Activated B cell treated with CpG ODN at 0.5 μM for 24 hours (primary cell): Measurements from ENCODE around the gene PTTG1. TPM values are rescaled to one million over a fixed set of nuclear protein-coding genes. Genes with fewer than 3 reads are reported as not detected.

Experiments used
- ATAC-seq: fragments of 200-7000 bp; cut with Tn5 transposase; one replicate; pipeline ENCODE4 v1.10.0; 2021; ENCODE audit warnings: low read depth, mild to moderate bottlenecking, moderate library complexity
- CTCF ChIA-PET: fragments of 350-600 bp; sonication (Branson Sonifier 250); formaldehyde crosslinking; loops from one replicate; lab custom pipeline; 2021; ENCODE audit warnings: antibody characterized with exemption; lab: Charles Lee
- POLR2A ChIA-PET: fragments of 350-600 bp; sonication (Branson Sonifier 250); formaldehyde crosslinking; loops from one replicate; lab custom pipeline; 2021; ENCODE audit warnings: antibody characterized with exemption; lab: Charles Lee
- DNase-seq: peaks from one replicate; pipeline ENCODE4 v3.0.0; 2022
- H3K27ac Mint-ChIP-seq: one replicate; pipeline ENCODE4 v1.8.0; 2020; ENCODE audit warnings: mixed read lengths
- H3K27me3 Mint-ChIP-seq: one replicate; pipeline ENCODE4 v1.8.0; 2021; ENCODE audit warnings: mixed read lengths
- H3K36me3 Mint-ChIP-seq: one replicate; pipeline ENCODE4 v1.8.0; 2021; ENCODE audit warnings: low read depth, mixed read lengths
- H3K4me1 Mint-ChIP-seq: one replicate; pipeline ENCODE4 v1.8.0; 2021; ENCODE audit warnings: mixed read lengths
- H3K4me3 Mint-ChIP-seq: one replicate; pipeline ENCODE4 v1.8.0; 2020; ENCODE audit warnings: mild to moderate bottlenecking, mixed read lengths
- H3K9me3 Mint-ChIP-seq: one replicate; pipeline ENCODE4 v1.8.0; 2020; ENCODE audit warnings: mixed read lengths
- intact Hi-C: fragments of 100-400 bp; cut with micrococcal nuclease; formaldehyde crosslinking; loops from one replicate; pipeline ENCODE4 v1.15.1; 2024
- total RNA-seq: library from RNA; stranded (reverse); gene quantifications from 2 replicates; pipeline ENCODE4 v1.2.3, GENCODE V29; 2022
- TF ChIP-seq, protein P1 (sequence below): fragments of 200-600 bp; IDR thresholded peaks from one replicate; pipeline ENCODE4 v1.8.0; 2022; ENCODE audit warnings: antibody characterized with exemption, mild to moderate bottlenecking

Gene PTTG1
- total RNA-seq, 1 donor from 2014 or later: 16.8 TPM

DNA sequence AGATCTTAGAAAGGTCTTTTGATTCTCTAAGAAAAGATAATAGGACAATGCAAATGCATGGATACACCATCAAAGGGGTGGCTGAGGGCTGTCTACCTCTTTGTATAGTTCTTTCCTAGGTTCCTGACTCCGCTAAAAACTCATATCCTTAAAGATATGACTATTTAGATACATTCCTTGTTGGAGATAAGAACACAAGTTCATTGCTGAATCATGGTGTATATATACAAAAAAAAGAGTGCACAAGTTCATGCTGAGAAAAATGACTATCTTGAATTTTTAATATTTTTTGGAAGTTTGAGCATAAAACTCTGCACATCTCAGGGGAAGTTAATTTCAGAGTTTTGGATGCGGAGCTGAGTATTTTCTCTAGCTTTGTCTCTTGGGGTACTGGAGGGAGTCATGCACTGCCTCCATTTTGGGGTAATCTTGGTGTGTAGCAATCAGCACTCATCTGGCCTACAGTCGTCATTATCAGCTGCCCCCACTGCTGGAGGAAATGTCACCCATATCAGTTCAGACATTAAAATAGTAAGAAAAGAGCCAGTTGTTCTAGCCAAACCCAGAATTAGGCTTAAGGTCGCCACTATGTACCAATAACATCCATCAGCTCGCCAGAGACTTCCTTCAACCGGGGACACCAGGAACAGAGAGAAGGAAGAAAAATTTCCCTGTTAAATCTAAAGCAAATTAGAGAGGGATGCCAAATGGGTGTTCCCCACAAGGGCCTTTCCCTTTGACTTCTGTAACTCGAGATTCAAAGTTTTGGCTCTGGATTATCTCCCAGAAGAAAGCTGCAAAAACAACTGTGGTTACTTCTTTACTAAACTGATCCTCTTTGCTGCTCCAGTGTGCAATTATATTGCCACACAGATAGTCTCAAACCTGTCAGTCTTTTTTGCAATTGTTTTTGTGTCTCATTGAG lies 49.0 kb downstream of the PTTG1 start:
- peak overlapping the region; percentile 74 for H3K27ac Mint-ChIP-seq

GRCh38 chr5:160471761-160472160 lies 50.1 kb downstream of the PTTG1 start:
- no peak overlapping the region for H3K27ac Mint-ChIP-seq
- peaks cover 71% of the 10 kb centered on the region for H3K36me3 Mint-ChIP-seq
- intact Hi-C loops: no loop called here
- ATAC-seq (no peak), DNase-seq (no peak)
- H3K4me1 Mint-ChIP-seq: peaks cover 80% of the 10 kb centered on the region
- no peaks in the 10 kb centered on the region for H3K27me3 Mint-ChIP-seq
- peak overlapping the region; percentile 67 for H3K4me3 Mint-ChIP-seq
- no peaks in the 10 kb centered on the region for H3K9me3 Mint-ChIP-seq
- POLR2A ChIA-PET: interaction anchor here (5.8 to 6.2 kb wide), 2 partner anchors 31 to 53 kb away, joined by 73 to 154 read pairs; partner anchors contain the start of gene SLU7
- TF ChIP-seq, protein P1, sequence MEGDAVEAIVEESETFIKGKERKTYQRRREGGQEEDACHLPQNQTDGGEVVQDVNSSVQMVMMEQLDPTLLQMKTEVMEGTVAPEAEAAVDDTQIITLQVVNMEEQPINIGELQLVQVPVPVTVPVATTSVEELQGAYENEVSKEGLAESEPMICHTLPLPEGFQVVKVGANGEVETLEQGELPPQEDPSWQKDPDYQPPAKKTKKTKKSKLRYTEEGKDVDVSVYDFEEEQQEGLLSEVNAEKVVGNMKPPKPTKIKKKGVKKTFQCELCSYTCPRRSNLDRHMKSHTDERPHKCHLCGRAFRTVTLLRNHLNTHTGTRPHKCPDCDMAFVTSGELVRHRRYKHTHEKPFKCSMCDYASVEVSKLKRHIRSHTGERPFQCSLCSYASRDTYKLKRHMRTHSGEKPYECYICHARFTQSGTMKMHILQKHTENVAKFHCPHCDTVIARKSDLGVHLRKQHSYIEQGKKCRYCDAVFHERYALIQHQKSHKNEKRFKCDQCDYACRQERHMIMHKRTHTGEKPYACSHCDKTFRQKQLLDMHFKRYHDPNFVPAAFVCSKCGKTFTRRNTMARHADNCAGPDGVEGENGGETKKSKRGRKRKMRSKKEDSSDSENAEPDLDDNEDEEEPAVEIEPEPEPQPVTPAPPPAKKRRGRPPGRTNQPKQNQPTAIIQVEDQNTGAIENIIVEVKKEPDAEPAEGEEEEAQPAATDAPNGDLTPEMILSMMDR: no peak
- CTCF ChIA-PET: interaction anchor here (2.0 kb wide), 1 partner anchor 33 kb away, joined by 23 read pairs; no protein-coding TSS in a partner anchor

More for the DNA sequence above, 49.0 kb downstream of the PTTG1 start:
- ChIA-PET POLR2A (interaction anchor here (0.7 to 6.2 kb wide), 5 partner anchors 11 to 52 kb away, joined by 3 to 154 read pairs (median 59); partner anchors contain the start of gene SLU7), CTCF (interaction anchor here (2.0 kb wide), 1 partner anchor 32 kb away, joined by 23 read pairs; no protein-coding TSS in a partner anchor)
- H3K36me3 Mint-ChIP-seq: peaks cover 62% of the 10 kb centered on the region
- H3K4me3 Mint-ChIP-seq: peak overlapping the region; percentile 100
- DNase-seq (no peak), ATAC-seq (no peak)
- peaks cover 81% of the 10 kb centered on the region for H3K4me1 Mint-ChIP-seq
- TF ChIP-seq, protein P1: no peak
- H3K9me3 Mint-ChIP-seq: no peaks in the 10 kb centered on the region
- H3K27me3 Mint-ChIP-seq: no peaks in the 10 kb centered on the region
- intact Hi-C loops: no loop called here

GRCh38 chr5:160472482-160472881 lies 50.8 kb downstream of the PTTG1 start:
- Mint-ChIP-seq H3K4me3 (peak overlapping the region; percentile 67), H3K9me3 (no peaks in the 10 kb centered on the region), H3K4me1 (peaks cover 80% of the 10 kb centered on the region), H3K27me3 (no peaks in the 10 kb centered on the region), H3K27ac (no peak overlapping the region), H3K36me3 (peaks cover 79% of the 10 kb centered on the region)
- DNase-seq: no peak
- TF ChIP-seq, protein P1: no peak
- ATAC-seq: no peak
- CTCF ChIA-PET: interaction anchor here (1.3 kb wide), 1 partner anchor 33 kb away, joined by 8 read pairs; no protein-coding TSS in a partner anchor
- intact Hi-C loops: no loop called here
- POLR2A ChIA-PET: interaction anchor here (0.7 kb wide), 1 partner anchor 837 kb away, joined by 4 read pairs; no protein-coding TSS in a partner anchor

GRCh38 chr5:160473681-160474080 lies 52.0 kb downstream of the PTTG1 start:
- Mint-ChIP-seq H3K4me3 (no peak overlapping the region), H3K9me3 (no peaks in the 10 kb centered on the region), H3K27ac (no peak overlapping the region), H3K4me1 (peaks cover 78% of the 10 kb centered on the region), H3K36me3 (peaks cover 78% of the 10 kb centered on the region), H3K27me3 (no peaks in the 10 kb centered on the region)
- intact Hi-C loops: no loop called here
- DNase-seq: no peak
- ChIA-PET POLR2A (interaction anchor here (0.7 to 1.6 kb wide), 3 partner anchors 10 to 35 kb away, joined by 3 to 7 read pairs (median 3); no protein-coding TSS in a partner anchor), CTCF (interaction anchor here (1.3 kb wide), 1 partner anchor 35 kb away, joined by 8 read pairs; no protein-coding TSS in a partner anchor)
- ATAC-seq: no peak
- TF ChIP-seq, protein P1: no peak
